Measurements from ENCODE around the gene GRIK3. TPM values are rescaled to one million over a fixed set of nuclear protein-coding genes. Genes with fewer than 3 reads are reported as not detected.

GRIK3 gene
- total RNA-seq, 1 experiment from 2014 or later, result 5.5 TPM

DNA sequence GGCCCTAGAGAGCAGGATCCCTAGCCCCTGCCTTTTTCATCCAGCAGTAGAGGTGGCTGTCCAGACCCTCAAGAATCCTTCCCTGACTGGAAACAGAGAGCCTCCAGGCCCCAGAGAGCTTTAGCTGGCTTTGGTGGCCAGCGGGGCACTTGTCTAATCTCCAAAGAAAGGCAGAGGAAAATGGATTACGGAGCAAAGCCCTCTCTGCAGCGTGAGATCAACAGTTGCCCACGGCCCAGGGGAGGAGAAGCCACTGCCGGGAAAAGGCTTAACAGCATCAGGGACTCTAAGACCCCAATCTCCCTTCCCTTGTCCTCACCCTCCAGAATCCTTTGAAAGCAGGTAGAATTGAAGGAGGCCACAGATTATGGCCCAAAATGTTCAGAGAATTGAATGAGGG is 35.8 kb upstream of the GRIK3 start (continued):
- TF ChIP-seq TEAD4 (CRISPR knock-in tag; IDR thresholded peaks at IDR 0.05), result no peak
- TF ChIP-seq NFATC4 (CRISPR knock-in tag; IDR thresholded peaks at IDR 0.05), result no peak
- no peak for TF ChIP-seq PRDM15 (CRISPR knock-in tag; IDR thresholded peaks at IDR 0.05)

DNA sequence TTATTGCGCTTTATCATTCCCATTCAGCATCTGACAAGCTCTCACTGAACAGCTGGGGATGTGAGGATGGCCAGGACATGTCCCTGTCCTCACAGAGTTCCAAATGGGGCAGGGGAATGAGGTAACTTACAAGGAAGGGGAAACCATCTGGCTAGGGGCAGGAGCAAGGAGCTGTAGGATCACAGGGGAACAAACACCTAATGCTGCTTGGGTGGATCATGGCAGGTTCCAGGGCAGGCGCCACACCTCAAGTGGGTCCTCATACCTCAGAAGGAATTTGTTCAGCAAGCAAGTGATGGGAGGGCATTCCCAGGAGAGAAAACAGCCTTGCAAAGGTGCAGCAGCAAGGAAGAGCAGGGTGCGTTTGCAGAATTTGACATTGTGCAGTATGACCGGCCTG is 35.1 kb upstream of the GRIK3 start:
- Mint-ChIP-seq H3K27ac (no peak overlapping the region), H3K27me3 (ENCODE audit: low read depth) (peaks cover 2% of the 10 kb centered on the region), H3K4me1 (no peaks in the 10 kb centered on the region), H3K9me3 (no peaks in the 10 kb centered on the region), H3K4me3 (no peak overlapping the region), H3K36me3 (no peaks in the 10 kb centered on the region)
- POLR2A ChIA-PET, result no interaction called here
- no peak for ATAC-seq
- CTCF ChIA-PET, result no interaction called here
- DNase-seq (ENCODE audit: low spot score), result no peak
- TF ChIP-seq ZNF263 (CRISPR knock-in tag; IDR thresholded peaks at IDR 0.05; ENCODE audit: low read depth) (no peak), IRF1 (CRISPR knock-in tag; IDR thresholded peaks at IDR 0.05) (no peak), NFE2L1 (CRISPR knock-in tag; IDR thresholded peaks at IDR 0.05) (no peak), SOX15 (CRISPR knock-in tag; IDR thresholded peaks at IDR 0.05) (no peak), ATF1 (CRISPR knock-in tag; IDR thresholded peaks at IDR 0.05) (no peak), STAT6 (CRISPR knock-in tag; conservative IDR thresholded peaks at IDR 0.05; ENCODE audit: low read depth) (no peak), ZNF671 (CRISPR knock-in tag; IDR thresholded peaks at IDR 0.05) (no peak), NFATC4 (CRISPR knock-in tag; IDR thresholded peaks at IDR 0.05) (no peak), ZNF138 (CRISPR knock-in tag; conservative IDR thresholded peaks at IDR 0.05) (no peak), ETV6 (CRISPR knock-in tag; IDR thresholded peaks at IDR 0.05) (no peak), ZNF121 (CRISPR knock-in tag; IDR thresholded peaks at IDR 0.05) (no peak), ZNF219 (CRISPR knock-in tag; IDR thresholded peaks at IDR 0.05; ENCODE audit: borderline replicate concordance) (no peak), JUN (CRISPR knock-in tag; IDR thresholded peaks at IDR 0.05) (no peak)
- TF ChIP-seq, protein P1, sequence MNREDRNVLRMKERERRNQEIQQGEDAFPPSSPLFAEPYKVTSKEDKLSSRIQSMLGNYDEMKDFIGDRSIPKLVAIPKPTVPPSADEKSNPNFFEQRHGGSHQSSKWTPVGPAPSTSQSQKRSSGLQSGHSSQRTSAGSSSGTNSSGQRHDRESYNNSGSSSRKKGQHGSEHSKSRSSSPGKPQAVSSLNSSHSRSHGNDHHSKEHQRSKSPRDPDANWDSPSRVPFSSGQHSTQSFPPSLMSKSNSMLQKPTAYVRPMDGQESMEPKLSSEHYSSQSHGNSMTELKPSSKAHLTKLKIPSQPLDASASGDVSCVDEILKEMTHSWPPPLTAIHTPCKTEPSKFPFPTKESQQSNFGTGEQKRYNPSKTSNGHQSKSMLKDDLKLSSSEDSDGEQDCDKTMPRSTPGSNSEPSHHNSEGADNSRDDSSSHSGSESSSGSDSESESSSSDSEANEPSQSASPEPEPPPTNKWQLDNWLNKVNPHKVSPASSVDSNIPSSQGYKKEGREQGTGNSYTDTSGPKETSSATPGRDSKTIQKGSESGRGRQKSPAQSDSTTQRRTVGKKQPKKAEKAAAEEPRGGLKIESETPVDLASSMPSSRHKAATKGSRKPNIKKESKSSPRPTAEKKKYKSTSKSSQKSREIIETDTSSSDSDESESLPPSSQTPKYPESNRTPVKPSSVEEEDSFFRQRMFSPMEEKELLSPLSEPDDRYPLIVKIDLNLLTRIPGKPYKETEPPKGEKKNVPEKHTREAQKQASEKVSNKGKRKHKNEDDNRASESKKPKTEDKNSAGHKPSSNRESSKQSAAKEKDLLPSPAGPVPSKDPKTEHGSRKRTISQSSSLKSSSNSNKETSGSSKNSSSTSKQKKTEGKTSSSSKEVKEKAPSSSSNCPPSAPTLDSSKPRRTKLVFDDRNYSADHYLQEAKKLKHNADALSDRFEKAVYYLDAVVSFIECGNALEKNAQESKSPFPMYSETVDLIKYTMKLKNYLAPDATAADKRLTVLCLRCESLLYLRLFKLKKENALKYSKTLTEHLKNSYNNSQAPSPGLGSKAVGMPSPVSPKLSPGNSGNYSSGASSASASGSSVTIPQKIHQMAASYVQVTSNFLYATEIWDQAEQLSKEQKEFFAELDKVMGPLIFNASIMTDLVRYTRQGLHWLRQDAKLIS (CRISPR knock-in tag; IDR thresholded peaks at IDR 0.05; ENCODE audit: borderline replicate concordance), result no peak

Measured in WTC11 (cell line).